ENCODE data around the gene PPP1R8.
"Not testable (repeated sequence)": the region's sequence is repeated elsewhere in the genome, so short reads cannot be mapped to it uniquely, and the experiment has no call there.

Gene PPP1R8

GRCh38 chr1:27830621-27831440, at the start of gene PPP1R8:
Gene PPP1R8 (plus strand): TSS chr1:27830782. CDS start chr1:27830836, 54 bp downstream.
- Mint-ChIP-seq H3K27ac (peak within 1 kb of the TSS; percentile 98), H3K4me1 (ENCODE audit: low read depth) (peaks cover 17% of the 10 kb centered on the region), H3K9me3 (no peaks in the 10 kb centered on the region), H3K4me3 (peak within 1 kb of the TSS; percentile 95), H3K27me3 (no peaks in the 10 kb centered on the region), H3K36me3 (ENCODE audit: low read depth) (peaks cover 42% of the 10 kb centered on the region)
- intact Hi-C loops (cut with micrococcal nuclease) = loop anchor here (10.0 kb wide), 1 partner anchor 364 kb away; no protein-coding TSS in a partner anchor

DNA sequence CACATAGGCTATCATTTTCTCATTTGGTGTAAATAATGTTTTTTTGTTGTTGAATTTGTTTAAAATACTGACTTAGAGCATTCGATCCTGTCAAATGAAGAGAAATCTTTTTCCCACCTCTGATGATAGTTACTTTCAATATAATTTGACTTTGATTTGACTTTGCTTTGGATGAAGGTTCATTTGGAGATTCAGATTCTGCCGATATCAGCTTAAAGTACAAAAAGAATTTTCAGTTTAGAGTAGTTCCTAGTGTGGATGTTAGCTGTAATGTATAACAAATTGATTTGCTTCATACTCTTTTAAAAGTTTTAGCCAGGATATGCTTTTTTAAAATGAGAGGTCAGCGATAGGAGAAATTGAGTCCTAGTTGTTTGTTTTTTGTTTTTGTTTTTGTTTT, 47.6 kb upstream of the PPP1R8 start:
- H3K4me1 Mint-ChIP-seq (ENCODE audit: low read depth) = peaks cover 43% of the 10 kb centered on the region
- no peak overlapping the region for H3K27ac Mint-ChIP-seq
- no peaks in the 10 kb centered on the region for H3K9me3 Mint-ChIP-seq
- intact Hi-C loops (cut with micrococcal nuclease) = no loop called here
- no peak overlapping the region for H3K4me3 Mint-ChIP-seq
- no peaks in the 10 kb centered on the region for H3K27me3 Mint-ChIP-seq
- H3K36me3 Mint-ChIP-seq (ENCODE audit: low read depth) = peaks cover 33% of the 10 kb centered on the region

- Mint-ChIP-seq H3K4me1 (ENCODE audit: low read depth) (peaks cover 37% of the 10 kb centered on the region), H3K36me3 (ENCODE audit: low read depth) (peaks cover 28% of the 10 kb centered on the region), H3K4me3 (no peak overlapping the region), H3K27ac (no peak overlapping the region), H3K27me3 (no peaks in the 10 kb centered on the region), H3K9me3 (no peaks in the 10 kb centered on the region)
- intact Hi-C loops (cut with micrococcal nuclease) = no loop called here
These were observed 45.9 kb upstream of the PPP1R8 start for GRCh38 chr1:27784700-27785099.

DNA sequence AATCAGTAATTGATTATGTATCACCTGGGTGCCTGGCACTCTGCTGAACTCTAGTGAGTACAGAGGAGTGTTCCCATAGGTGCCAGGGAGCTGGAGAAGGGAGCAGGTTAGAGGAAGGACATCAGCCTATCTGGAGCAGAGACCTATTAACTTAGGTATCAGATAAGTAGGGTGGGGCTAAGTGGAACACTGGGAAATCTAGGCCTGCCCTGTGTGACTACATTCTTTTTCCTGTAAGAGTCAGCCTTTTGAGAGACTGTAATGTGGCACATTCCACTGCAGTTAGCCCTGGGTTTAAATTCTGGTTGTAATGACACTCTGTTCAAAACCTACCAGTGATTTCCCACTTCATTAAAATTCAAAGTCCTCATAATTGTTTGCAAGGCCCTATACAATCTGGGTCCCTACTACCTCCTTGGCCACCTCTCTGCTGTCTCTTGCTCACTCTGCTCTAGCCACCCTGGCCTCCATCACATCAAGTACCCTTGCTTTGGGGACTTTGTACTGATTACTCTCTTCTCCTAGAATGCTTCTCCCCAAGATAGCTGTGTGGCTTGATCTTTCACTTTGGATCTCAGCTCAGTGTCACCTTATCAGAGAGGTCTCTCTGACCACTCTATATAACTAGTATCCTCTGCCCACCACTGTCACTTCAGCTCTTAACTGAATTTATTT, 44.7 kb upstream of the PPP1R8 start:
- peaks cover 34% of the 10 kb centered on the region for H3K4me1 Mint-ChIP-seq (ENCODE audit: low read depth)
- no peak overlapping the region for H3K4me3 Mint-ChIP-seq
- H3K27ac Mint-ChIP-seq = no peak overlapping the region
- H3K36me3 Mint-ChIP-seq (ENCODE audit: low read depth) = peaks cover 26% of the 10 kb centered on the region
- H3K27me3 Mint-ChIP-seq = no peaks in the 10 kb centered on the region
- no peaks in the 10 kb centered on the region for H3K9me3 Mint-ChIP-seq
- intact Hi-C loops (cut with micrococcal nuclease) = no loop called here

- H3K4me3 Mint-ChIP-seq = no peak overlapping the region
- peaks cover 33% of the 10 kb centered on the region for H3K4me1 Mint-ChIP-seq (ENCODE audit: low read depth)
- H3K36me3 Mint-ChIP-seq (ENCODE audit: low read depth) = peaks cover 33% of the 10 kb centered on the region
- no peaks in the 10 kb centered on the region for H3K27me3 Mint-ChIP-seq
- H3K9me3 Mint-ChIP-seq = no peaks in the 10 kb centered on the region
- H3K27ac Mint-ChIP-seq = peak overlapping the region; percentile 52
- intact Hi-C loops (cut with micrococcal nuclease) = no loop called here
These were observed 42.7 kb upstream of the PPP1R8 start for GRCh38 chr1:27787895-27788294.

GRCh38 chr1:27789540-27790041, 41.0 kb upstream of the PPP1R8 start:
- Mint-ChIP-seq H3K4me1 (ENCODE audit: low read depth) (peaks cover 33% of the 10 kb centered on the region), H3K4me3 (no peak overlapping the region), H3K9me3 (no peaks in the 10 kb centered on the region), H3K27me3 (no peaks in the 10 kb centered on the region), H3K27ac (peak overlapping the region; percentile 89), H3K36me3 (ENCODE audit: low read depth) (peaks cover 42% of the 10 kb centered on the region)
- intact Hi-C loops (cut with micrococcal nuclease) = no loop called here

DNA sequence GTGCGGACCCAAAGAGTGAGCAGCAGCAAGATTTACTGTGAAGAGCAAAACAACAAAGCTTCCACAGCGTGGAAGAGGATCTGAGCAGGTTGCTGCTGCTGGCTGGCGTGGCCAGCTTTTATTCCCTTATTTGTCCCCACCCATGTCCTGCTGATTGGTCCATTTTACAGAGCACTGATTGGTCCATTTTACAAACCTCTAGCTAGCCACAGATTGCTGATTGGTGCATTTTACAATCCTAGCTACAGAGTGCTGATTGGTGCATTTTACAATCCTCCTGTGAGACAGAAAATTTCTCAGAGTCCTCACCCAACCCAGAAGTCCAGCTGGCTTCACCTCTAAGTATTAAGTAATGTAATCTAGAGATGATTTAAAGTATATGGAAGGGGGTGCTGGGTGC, 40.3 kb upstream of the PPP1R8 start:
- peak overlapping the region; percentile 89 for H3K27ac Mint-ChIP-seq
- H3K27me3 Mint-ChIP-seq; intact Hi-C loops (cut with micrococcal nuclease); H3K9me3 Mint-ChIP-seq; H3K4me3 Mint-ChIP-seq: not testable (repeated sequence)
- peaks cover 33% of the 10 kb centered on the region for H3K4me1 Mint-ChIP-seq (ENCODE audit: low read depth)
- H3K36me3 Mint-ChIP-seq (ENCODE audit: low read depth) = peaks cover 49% of the 10 kb centered on the region

DNA sequence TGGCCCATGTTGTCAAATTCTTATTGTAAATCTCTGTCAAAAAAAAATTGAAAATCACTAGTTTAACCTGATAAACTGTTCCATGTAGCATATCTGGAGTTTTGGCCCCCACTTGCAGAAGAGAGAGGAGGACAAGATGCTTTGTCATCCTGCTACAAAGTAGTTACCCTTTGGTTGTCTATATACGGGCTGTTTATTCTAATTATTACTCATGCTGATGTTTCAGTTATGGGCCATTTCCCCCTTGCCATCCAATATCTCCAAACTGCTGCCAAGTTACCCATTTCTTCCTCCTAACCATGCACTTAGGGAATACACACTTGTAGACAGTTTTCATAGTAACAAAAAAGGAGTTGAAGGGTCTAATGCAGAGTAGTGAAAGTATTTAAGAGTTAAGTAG, 35.0 kb upstream of the PPP1R8 start:
- H3K27ac Mint-ChIP-seq = no peak overlapping the region
- no peak overlapping the region for H3K4me3 Mint-ChIP-seq
- H3K36me3 Mint-ChIP-seq (ENCODE audit: low read depth) = peaks cover 95% of the 10 kb centered on the region
- no peaks in the 10 kb centered on the region for H3K9me3 Mint-ChIP-seq
- intact Hi-C loops (cut with micrococcal nuclease) = no loop called here
- H3K4me1 Mint-ChIP-seq (ENCODE audit: low read depth) = no peaks in the 10 kb centered on the region
- H3K27me3 Mint-ChIP-seq = no peaks in the 10 kb centered on the region

GRCh38 chr1:27804791-27805190, 25.8 kb upstream of the PPP1R8 start:
- Mint-ChIP-seq H3K9me3 (no peaks in the 10 kb centered on the region), H3K27ac (no peak overlapping the region), H3K27me3 (no peaks in the 10 kb centered on the region), H3K4me3 (no peak overlapping the region), H3K36me3 (ENCODE audit: low read depth) (peaks cover 82% of the 10 kb centered on the region), H3K4me1 (ENCODE audit: low read depth) (no peaks in the 10 kb centered on the region)
- intact Hi-C loops (cut with micrococcal nuclease) = loop anchor here (10.0 kb wide), 1 partner anchor 60 kb away; no protein-coding TSS in a partner anchor

DNA sequence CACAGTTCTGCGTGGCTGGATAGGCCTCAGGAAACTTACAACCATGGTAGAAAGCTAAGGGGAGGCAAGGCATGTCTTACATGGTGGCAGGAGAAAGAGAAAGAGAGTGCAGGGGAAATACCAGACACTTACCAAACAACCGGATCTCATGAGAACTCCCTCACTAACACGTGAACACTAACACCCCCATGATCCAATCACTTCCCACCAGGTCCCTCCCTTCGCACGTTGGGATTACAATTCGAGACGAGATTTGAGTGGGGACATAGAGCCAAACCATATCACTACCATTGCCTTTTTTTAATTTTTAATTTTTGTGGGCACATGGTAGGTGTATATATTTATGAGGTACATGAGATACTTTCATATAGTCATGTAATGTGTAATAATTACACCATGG, 23.8 kb upstream of the PPP1R8 start:
- peaks cover 78% of the 10 kb centered on the region for H3K36me3 Mint-ChIP-seq (ENCODE audit: low read depth)
- H3K27me3 Mint-ChIP-seq = no peaks in the 10 kb centered on the region
- H3K27ac Mint-ChIP-seq = no peak overlapping the region
- intact Hi-C loops (cut with micrococcal nuclease) = loop anchor here (10.0 kb wide), 1 partner anchor 62 kb away; no protein-coding TSS in a partner anchor
- H3K9me3 Mint-ChIP-seq = no peaks in the 10 kb centered on the region
- H3K4me1 Mint-ChIP-seq (ENCODE audit: low read depth) = no peaks in the 10 kb centered on the region
- no peak overlapping the region for H3K4me3 Mint-ChIP-seq

GRCh38 chr1:27807385-27807784, 23.2 kb upstream of the PPP1R8 start:
- no peaks in the 10 kb centered on the region for H3K27me3 Mint-ChIP-seq
- peaks cover 78% of the 10 kb centered on the region for H3K36me3 Mint-ChIP-seq (ENCODE audit: low read depth)
- no peak overlapping the region for H3K27ac Mint-ChIP-seq
- H3K4me3 Mint-ChIP-seq = no peak overlapping the region
- H3K9me3 Mint-ChIP-seq = no peaks in the 10 kb centered on the region
- H3K4me1 Mint-ChIP-seq (ENCODE audit: low read depth) = no peaks in the 10 kb centered on the region
- intact Hi-C loops (cut with micrococcal nuclease) = loop anchor here (10.0 kb wide), 1 partner anchor 63 kb away; no protein-coding TSS in a partner anchor

GRCh38 chr1:27808131-27808530, 22.5 kb upstream of the PPP1R8 start:
- intact Hi-C loops (cut with micrococcal nuclease) = loop anchor here (10.0 kb wide), 1 partner anchor 63 kb away; no protein-coding TSS in a partner anchor
- H3K36me3 Mint-ChIP-seq (ENCODE audit: low read depth) = peaks cover 78% of the 10 kb centered on the region
- H3K27me3 Mint-ChIP-seq; H3K4me1 Mint-ChIP-seq (ENCODE audit: low read depth); H3K4me3 Mint-ChIP-seq; H3K9me3 Mint-ChIP-seq; H3K27ac Mint-ChIP-seq: not testable (repeated sequence)

GRCh38 chr1:27809883-27810282, 20.7 kb upstream of the PPP1R8 start:
- intact Hi-C loops (cut with micrococcal nuclease) = loop anchor here (10.0 kb wide), 1 partner anchor 65 kb away; no protein-coding TSS in a partner anchor
- no peak overlapping the region for H3K4me3 Mint-ChIP-seq
- no peaks in the 10 kb centered on the region for H3K4me1 Mint-ChIP-seq (ENCODE audit: low read depth)
- H3K9me3 Mint-ChIP-seq = no peaks in the 10 kb centered on the region
- H3K36me3 Mint-ChIP-seq (ENCODE audit: low read depth) = peaks cover 78% of the 10 kb centered on the region
- no peak overlapping the region for H3K27ac Mint-ChIP-seq
- no peaks in the 10 kb centered on the region for H3K27me3 Mint-ChIP-seq
